ENCODE data around the gene FBXO42.

Gene FBXO42

GRCh38 chr1:16321176-16321867 is 31.0 kb downstream of the FBXO42 start:
- no peak for DNase-seq (ENCODE audit: extremely low read depth, low read depth)
- no peak overlapping the region for H3K4me3 ChIP-seq (replicated peaks; ENCODE audit: low read depth, low read length)
- TF ChIP-seq CTCF (IDR thresholded peaks at IDR 0.05; ENCODE audit: low read depth, low read length, missing control alignments) = no peak

- no peak overlapping the region for H3K4me3 ChIP-seq (replicated peaks; ENCODE audit: low read depth, low read length)
- no peak for DNase-seq (ENCODE audit: extremely low read depth, low read depth)
- no peak for TF ChIP-seq CTCF (IDR thresholded peaks at IDR 0.05; ENCODE audit: low read depth, low read length, missing control alignments)
Observed at GRCh38 chr1:16318555-16318954, 33.7 kb downstream of the FBXO42 start.

- DNase-seq (ENCODE audit: extremely low read depth, low read depth) = no peak
- TF ChIP-seq CTCF (IDR thresholded peaks at IDR 0.05; ENCODE audit: low read depth, low read length, missing control alignments) = no peak
- no peak overlapping the region for H3K4me3 ChIP-seq (replicated peaks; ENCODE audit: low read depth, low read length)
Observed at GRCh38 chr1:16315437-16315836, 36.8 kb downstream of the FBXO42 start.

GRCh38 chr1:16307222-16307621 is 45.1 kb downstream of the FBXO42 start:
- no peak overlapping the region for H3K4me3 ChIP-seq (replicated peaks; ENCODE audit: low read depth, low read length)
- DNase-seq (ENCODE audit: extremely low read depth, low read depth) = no peak
- no peak for TF ChIP-seq CTCF (IDR thresholded peaks at IDR 0.05; ENCODE audit: low read depth, low read length, missing control alignments)

- no peak overlapping the region for H3K4me3 ChIP-seq (replicated peaks; ENCODE audit: low read depth, low read length)
- DNase-seq (ENCODE audit: extremely low read depth, low read depth) = no peak
- TF ChIP-seq CTCF (IDR thresholded peaks at IDR 0.05; ENCODE audit: low read depth, low read length, missing control alignments) = no peak
Observed at GRCh38 chr1:16302709-16303627, 49.3 kb downstream of the FBXO42 start.

GRCh38 chr1:16300436-16300835 is 51.8 kb downstream of the FBXO42 start:
- DNase-seq (ENCODE audit: extremely low read depth, low read depth) = no peak
- no peak overlapping the region for H3K4me3 ChIP-seq (replicated peaks; ENCODE audit: low read depth, low read length)
- no peak for TF ChIP-seq CTCF (IDR thresholded peaks at IDR 0.05; ENCODE audit: low read depth, low read length, missing control alignments)

Data from HFF-Myc (cell line).